H9 (cell line): Measurements from ENCODE around the gene MOSMO. TPM values are rescaled to one million over a fixed set of nuclear protein-coding genes. Genes with fewer than 3 reads are reported as not detected.

Source experiments
- DNase-seq: peaks from one replicate; pipeline ENCODE4 v3.0.0-alpha.2; 2017
- H2AFZ ChIP-seq: one replicate; pipeline ENCODE4 v1.6.1; 2013; ENCODE audit warnings: mild to moderate bottlenecking, low read length, control low read depth, moderate library complexity
- H2AK5ac ChIP-seq: 2 replicates; pipeline ENCODE4 v1.6.1; 2013; ENCODE audit warnings: low read length, control low read depth, mixed read lengths; ENCODE audit not compliant: insufficient read length
- H2BK120ac ChIP-seq: one replicate; pipeline ENCODE4 v1.6.1; 2013; ENCODE audit warnings: low read depth, mild to moderate bottlenecking, low read length, control low read depth, inconsistent platforms; ENCODE audit not compliant: poor library complexity, severe bottlenecking
- H2BK12ac ChIP-seq: 2 replicates; pipeline ENCODE4 v1.6.1; 2013; ENCODE audit warnings: low read length, control low read depth, mixed read lengths, low read depth; ENCODE audit not compliant: insufficient read length
- H2BK15ac ChIP-seq: 2 replicates; pipeline ENCODE4 v1.6.1; 2013; ENCODE audit warnings: low read depth, low read length, control low read depth
- H2BK20ac ChIP-seq: one replicate; pipeline ENCODE4 v1.6.1; 2013; ENCODE audit warnings: low read depth, mild to moderate bottlenecking, low read length, control low read depth, inconsistent platforms; ENCODE audit not compliant: poor library complexity, severe bottlenecking
- H2BK5ac ChIP-seq: 2 replicates; pipeline ENCODE4 v1.6.1; 2013; ENCODE audit warnings: low read length, control low read depth, mixed read lengths; ENCODE audit not compliant: insufficient read length
- H3K14ac ChIP-seq: 2 replicates; pipeline ENCODE4 v1.6.1; 2013; ENCODE audit warnings: low read length, control low read depth; ENCODE audit not compliant: insufficient read depth
- H3K18ac ChIP-seq: 2 replicates; pipeline ENCODE4 v1.6.1; 2013; ENCODE audit warnings: low read depth, mild to moderate bottlenecking, mixed read lengths, low read length, control low read depth; ENCODE audit not compliant: insufficient read length
- H3K23ac ChIP-seq: 2 replicates; pipeline ENCODE4 v1.6.1; 2013; ENCODE audit warnings: low read length, control low read depth, mixed read lengths, low read depth; ENCODE audit not compliant: insufficient read length
- H3K23me2 ChIP-seq: 2 replicates; pipeline ENCODE4 v1.6.1; 2013; ENCODE audit warnings: low read depth, mild to moderate bottlenecking, mixed read lengths, low read length, control low read depth; ENCODE audit not compliant: insufficient read length, poor library complexity, severe bottlenecking
- H3K27ac ChIP-seq: 2 replicates; pipeline ENCODE4 v1.5.1; 2013; ENCODE audit warnings: low read length, control low read depth, mixed read lengths, low read depth; ENCODE audit not compliant: insufficient read length
- H3K27me3 ChIP-seq: 2 replicates; pipeline ENCODE4 v1.6.1; 2013; ENCODE audit warnings: low read length, control low read depth, inconsistent platforms; ENCODE audit not compliant: insufficient read depth
- H3K4ac ChIP-seq: 2 replicates; pipeline ENCODE4 v1.6.1; 2013; ENCODE audit warnings: low read depth, mild to moderate bottlenecking, control low read depth, inconsistent platforms, low read length, moderate library complexity
- H3K4me1 ChIP-seq: 2 replicates; pipeline ENCODE4 v1.6.1; 2013; ENCODE audit warnings: low read length, control low read depth, inconsistent platforms; ENCODE audit not compliant: insufficient read depth
- H3K4me2 ChIP-seq: 2 replicates; pipeline ENCODE4 v1.6.1; 2013; ENCODE audit warnings: low read length, control low read depth, mixed read lengths; ENCODE audit not compliant: insufficient read length, insufficient read depth
- H3K56ac ChIP-seq: 2 replicates; pipeline ENCODE4 v1.6.1; 2013; ENCODE audit warnings: low read depth, mild to moderate bottlenecking, mixed read lengths, low read length, control low read depth; ENCODE audit not compliant: insufficient read length
- H3K79me1 ChIP-seq: 2 replicates; pipeline ENCODE4 v1.6.1; 2013; ENCODE audit warnings: low read depth, mild to moderate bottlenecking, moderate library complexity, low read length, control low read depth, inconsistent platforms; ENCODE audit not compliant: insufficient read depth, poor library complexity, severe bottlenecking
- H3K79me2 ChIP-seq: 2 replicates; pipeline ENCODE4 v1.6.1; 2013; ENCODE audit warnings: low read length, control low read depth, inconsistent platforms; ENCODE audit not compliant: insufficient read depth
- H3K9ac ChIP-seq: 2 replicates; pipeline ENCODE4 v1.6.1; 2013; ENCODE audit warnings: low read length, control low read depth, mixed read lengths; ENCODE audit not compliant: insufficient read length; ENCODE audit errors: extremely low read depth
- H3K9me3 ChIP-seq: one replicate; pipeline ENCODE4 v1.6.1; 2013; ENCODE audit warnings: low read depth, low read length, inconsistent platforms; ENCODE audit not compliant: control insufficient read depth
- H3T11ph ChIP-seq: one replicate; pipeline ENCODE4 v1.6.1; 2013; ENCODE audit warnings: mild to moderate bottlenecking, low read length, control low read depth, inconsistent platforms
- H4K20me1 ChIP-seq: one replicate; pipeline ENCODE4 v1.6.1; 2013; ENCODE audit not compliant: control insufficient read depth, insufficient read length, insufficient read depth
- H4K5ac ChIP-seq: 2 replicates; pipeline ENCODE4 v1.6.1; 2013; ENCODE audit warnings: low read depth, mild to moderate bottlenecking, mixed read lengths, low read length, control low read depth; ENCODE audit not compliant: insufficient read length
- H4K8ac ChIP-seq: replicated peaks from 2 replicates; pipeline ENCODE4 v1.6.1; 2013; ENCODE audit warnings: low read length, control low read depth, mixed read lengths, low read depth; ENCODE audit not compliant: insufficient read length
- H4K91ac ChIP-seq: 2 replicates; pipeline ENCODE4 v1.6.1; 2013; ENCODE audit warnings: low read depth, mild to moderate bottlenecking, moderate library complexity, mixed read lengths, low read length, control low read depth; ENCODE audit not compliant: insufficient read length
- H3K27ac Mint-ChIP-seq, 3 experiments: 2 replicates in 2 of 3; 3 replicates in 1 of 3; pipeline ENCODE4 v1.8.0; 2020 to 2021; ENCODE audit warnings: mixed read lengths in 3 of 3, mild to moderate bottlenecking in 1 of 3, moderate library complexity in 1 of 3
- H3K27me3 Mint-ChIP-seq: 2 replicates; pipeline ENCODE4 v1.8.0; 2021; ENCODE audit warnings: low read depth, mild to moderate bottlenecking, moderate library complexity, mixed read lengths
- H3K36me3 Mint-ChIP-seq, 3 experiments: 2 replicates in 2 of 3; 3 replicates in 1 of 3; pipeline ENCODE4 v1.8.0; 2020 to 2021; ENCODE audit warnings: low read depth in 3 of 3, mixed read lengths in 3 of 3; ENCODE audit not compliant: insufficient read depth in 1 of 3
- H3K4me1 Mint-ChIP-seq, 2 experiments: 2 replicates each; pipeline ENCODE4 v1.8.0; 2020; ENCODE audit warnings: mixed read lengths in 2 of 2
- H3K4me3 Mint-ChIP-seq, 2 experiments: 2 replicates in 1 of 2; 3 replicates in 1 of 2; pipeline ENCODE4 v1.8.0; 2020 to 2021; ENCODE audit warnings: mild to moderate bottlenecking in 2 of 2, mixed read lengths in 2 of 2, moderate library complexity in 1 of 2
- H3K9me3 Mint-ChIP-seq, 2 experiments: 2 replicates in 1 of 2; 3 replicates in 1 of 2; pipeline ENCODE4 v1.8.0; 2020; ENCODE audit warnings: mild to moderate bottlenecking in 2 of 2, mixed read lengths in 2 of 2, moderate library complexity in 1 of 2
- CTCF ChIP-seq: fragments of 200-600 bp; sonication (generic); conservative IDR thresholded peaks from 3 replicates; pipeline ENCODE4 v1.8.0; 2021; ENCODE audit warnings: antibody characterized with exemption, mild to moderate bottlenecking
- WGBS: extraction: QIAGEN DNeasy Blood & Tissue Kit; methylation state at CpG from one replicate; pipeline ENCODE4 v1.1.7; 2013; ENCODE audit warnings: missing lambda C conversion rate, low lambda C conversion rate, mixed read lengths; ENCODE audit not compliant: insufficient read length; ENCODE audit errors: extremely low coverage; 5-methylcytosine and 5-hydroxymethylcytosine counted together
- total RNA-seq: library from RNA; stranded (reverse); gene quantifications from 2 replicates; pipeline ENCODE4 v1.2.1, GENCODE V29; 2021

Gene MOSMO
- total RNA-seq, 1 experiment from 2014 or later, result 13.5 TPM

GRCh38 chr16:22016927-22017326, 9.0 kb downstream of the MOSMO start:
- H3K9me3 Mint-ChIP-seq, result no peaks in the 10 kb centered on the region
- H3K4ac ChIP-seq, result no peak overlapping the region
- no peak overlapping the region for H2AFZ ChIP-seq
- no peaks in the 10 kb centered on the region for H3K9me3 ChIP-seq
- H2BK120ac ChIP-seq, result no peak overlapping the region
- H2BK20ac ChIP-seq, result no peak overlapping the region
- no peak overlapping the region for H2BK15ac ChIP-seq
- H4K20me1 ChIP-seq, result no peaks in the 10 kb centered on the region
- H4K91ac ChIP-seq, result no peak overlapping the region
- no peaks in the 10 kb centered on the region for H3K4me1 Mint-ChIP-seq
- H3K27ac ChIP-seq, result no peak overlapping the region
- no peaks in the 10 kb centered on the region for H3K27me3 Mint-ChIP-seq
- no peak overlapping the region for H4K8ac ChIP-seq
- no peak overlapping the region for H3K27ac Mint-ChIP-seq
- no peak overlapping the region for H3K9ac ChIP-seq
- no peaks in the 10 kb centered on the region for H3K27me3 ChIP-seq
- H3T11ph ChIP-seq, result no peak overlapping the region
- no peaks in the 10 kb centered on the region for H3K23me2 ChIP-seq
- H2AK5ac ChIP-seq, result no peak overlapping the region
- H3K18ac ChIP-seq, result no peak overlapping the region
- 0 out of 2 replicates have a peak, but pooled peaks cover 3% of the 10 kb centered on the region for H3K79me2 ChIP-seq
- no peak overlapping the region for H4K5ac ChIP-seq
- no peaks in the 10 kb centered on the region for H3K36me3 Mint-ChIP-seq
- no CpG with 5 or more reads among the region's 4 CpGs for WGBS
- H2BK12ac ChIP-seq, result no peak overlapping the region
- H3K14ac ChIP-seq, result no peak overlapping the region
- no peak overlapping the region for H2BK5ac ChIP-seq
- H3K56ac ChIP-seq, result no peak overlapping the region
- DNase-seq, result no peak
- H3K4me1 ChIP-seq, result no peaks in the 10 kb centered on the region
- no peak for TF ChIP-seq CTCF
- H3K4me3 Mint-ChIP-seq, result no peak overlapping the region
- no peak overlapping the region for H3K23ac ChIP-seq
- no peaks in the 10 kb centered on the region for H3K79me1 ChIP-seq
- H3K4me2 ChIP-seq, result no peak overlapping the region
